Epithelial cell of proximal tubule (primary cell): ENCODE data around the gene MRFAP1L1. TPM values are rescaled to one million over a fixed set of nuclear protein-coding genes. Genes with fewer than 3 reads are reported as not detected.

Source experiments
- DNase-seq: peaks from one replicate; pipeline ENCODE4 v3.0.0-alpha.2; 2011; ENCODE audit warnings: low read depth
- H3K4me3 ChIP-seq: 2 replicates; pipeline ENCODE4 v1.5.1; 2011; ENCODE audit warnings: low read depth, mild to moderate bottlenecking, low read length
- CTCF ChIP-seq: conservative IDR thresholded peaks from 2 replicates; pipeline ENCODE4 v1.5.1; 2012; ENCODE audit warnings: low read depth, mild to moderate bottlenecking, low read length
- total RNA-seq: library from RNA; depleted of rRNA; stranded (reverse); fragments of >200 nt; gene quantifications from 2 replicates; pipeline ENCODE4 v1.2.3, GENCODE V29; 2015

Gene MRFAP1L1
- total RNA-seq, 1 donor from 2014 or later = 49.1 TPM

GRCh38 chr4:6694177-6694901, 15.3 kb downstream of the MRFAP1L1 start:
- no peak for DNase-seq
- H3K4me3 ChIP-seq = no peak overlapping the region
- no peak for TF ChIP-seq CTCF

- no peak for DNase-seq
- no peak for TF ChIP-seq CTCF
- no peak within 1 kb of the TSS for H3K4me3 ChIP-seq
Measured at GRCh38 chr4:6693231-6694176, 16.2 kb downstream of the MRFAP1L1 start, which contains the start of gene S100P. S100P (plus strand) TSS chr4:6693878; CDS start chr4:6693933, 55 bp downstream.

GRCh38 chr4:6692806-6693205, 16.9 kb downstream of the MRFAP1L1 start:
- H3K4me3 ChIP-seq = no peak overlapping the region
- no peak for DNase-seq
- TF ChIP-seq CTCF = no peak

- TF ChIP-seq CTCF = no peak
- no peak overlapping the region for H3K4me3 ChIP-seq
- no peak for DNase-seq
Measured at GRCh38 chr4:6692379-6692778, 17.3 kb downstream of the MRFAP1L1 start.

GRCh38 chr4:6689506-6689960, 20.1 kb downstream of the MRFAP1L1 start:
- no peak overlapping the region for H3K4me3 ChIP-seq
- TF ChIP-seq CTCF = no peak
- DNase-seq = no peak

- DNase-seq = no peak
- TF ChIP-seq CTCF = no peak
- H3K4me3 ChIP-seq = no peak overlapping the region
Measured at GRCh38 chr4:6688879-6689505, 20.7 kb downstream of the MRFAP1L1 start.
